ENCODE measurements around the gene HBQ1.

HBQ1 gene

GRCh38 chr16:183005-183404 is 2.7 kb downstream of the HBQ1 start:
- TF ChIP-seq CTCF (IDR thresholded peaks at IDR 0.05; ENCODE audit: low read depth, low read length) (no peak), POLR2A (IDR thresholded peaks at IDR 0.05; ENCODE audit: extremely low read depth, insufficient read length) (no peak), MAX (IDR thresholded peaks at IDR 0.05; ENCODE audit: low read depth, low read length) (no peak), MYC (IDR thresholded peaks at IDR 0.05; ENCODE audit: low read depth, low read length) (no peak)
- no peak overlapping the region for H3K4me3 ChIP-seq (ENCODE audit: low read depth, low read length)
- no peak for DNase-seq (ENCODE audit: low read depth)

GRCh38 chr16:185213-185612 is 5.0 kb downstream of the HBQ1 start:
- H3K4me3 ChIP-seq (ENCODE audit: low read depth, low read length), result no peak overlapping the region
- DNase-seq (ENCODE audit: low read depth), result no peak
- TF ChIP-seq MYC (IDR thresholded peaks at IDR 0.05; ENCODE audit: low read depth, low read length) (no peak), MAX (IDR thresholded peaks at IDR 0.05; ENCODE audit: low read depth, low read length) (no peak), POLR2A (IDR thresholded peaks at IDR 0.05; ENCODE audit: extremely low read depth, insufficient read length) (no peak), CTCF (IDR thresholded peaks at IDR 0.05; ENCODE audit: low read depth, low read length) (no peak)

- TF ChIP-seq MAX (IDR thresholded peaks at IDR 0.05; ENCODE audit: low read depth, low read length) (no peak), POLR2A (IDR thresholded peaks at IDR 0.05; ENCODE audit: extremely low read depth, insufficient read length) (no peak), MYC (IDR thresholded peaks at IDR 0.05; ENCODE audit: low read depth, low read length) (no peak), CTCF (IDR thresholded peaks at IDR 0.05; ENCODE audit: low read depth, low read length) (no peak)
- no peak for DNase-seq (ENCODE audit: low read depth)
- no peak overlapping the region for H3K4me3 ChIP-seq (ENCODE audit: low read depth, low read length)
Measured at GRCh38 chr16:185691-186090, 5.4 kb downstream of the HBQ1 start.

GRCh38 chr16:187330-187729 is 7.1 kb downstream of the HBQ1 start:
- H3K4me3 ChIP-seq (ENCODE audit: low read depth, low read length), result no peak overlapping the region
- TF ChIP-seq MAX (IDR thresholded peaks at IDR 0.05; ENCODE audit: low read depth, low read length) (no peak), MYC (IDR thresholded peaks at IDR 0.05; ENCODE audit: low read depth, low read length) (no peak), POLR2A (IDR thresholded peaks at IDR 0.05; ENCODE audit: extremely low read depth, insufficient read length) (no peak), CTCF (IDR thresholded peaks at IDR 0.05; ENCODE audit: low read depth, low read length) (no peak)
- DNase-seq (ENCODE audit: low read depth), result no peak

- no peak for TF ChIP-seq POLR2A (IDR thresholded peaks at IDR 0.05; ENCODE audit: extremely low read depth, insufficient read length)
- peak; percentile 15 for DNase-seq (ENCODE audit: low read depth)
- H3K4me3 ChIP-seq (ENCODE audit: low read depth, low read length), result no peak overlapping the region
Measured at GRCh38 chr16:188674-189073, 8.4 kb downstream of the HBQ1 start.

GRCh38 chr16:189604-190186 is 9.4 kb downstream of the HBQ1 start:
- H3K4me3 ChIP-seq (ENCODE audit: low read depth, low read length), result no peak overlapping the region
- no peak for DNase-seq (ENCODE audit: low read depth)
- TF ChIP-seq MYC (IDR thresholded peaks at IDR 0.05; ENCODE audit: low read depth, low read length) (no peak), POLR2A (IDR thresholded peaks at IDR 0.05; ENCODE audit: extremely low read depth, insufficient read length) (no peak), MAX (IDR thresholded peaks at IDR 0.05; ENCODE audit: low read depth, low read length) (no peak)

- no peak for TF ChIP-seq POLR2A (IDR thresholded peaks at IDR 0.05; ENCODE audit: extremely low read depth, insufficient read length)
- no peak for TF ChIP-seq CTCF (IDR thresholded peaks at IDR 0.05; ENCODE audit: low read depth, low read length)
- no peak for TF ChIP-seq MYC (IDR thresholded peaks at IDR 0.05; ENCODE audit: low read depth, low read length)
- no peak for TF ChIP-seq MAX (IDR thresholded peaks at IDR 0.05; ENCODE audit: low read depth, low read length)
- H3K4me3 ChIP-seq (ENCODE audit: low read depth, low read length), result no peak overlapping the region
Measured at GRCh38 chr16:191831-192230, 11.6 kb downstream of the HBQ1 start.

More at GRCh38 chr16:191831-192230, 11.6 kb downstream of the HBQ1 start:
- no peak for DNase-seq (ENCODE audit: low read depth)

Measured in NB4 (cell line).